Panc1 (cell line): ENCODE measurements around the gene PAX1. TPM values are rescaled to one million over a fixed set of nuclear protein-coding genes. Genes with fewer than 3 reads are reported as not detected.

Source experiments
- ATAC-seq: fragments of 200-7000 bp; cut with Tn5 transposase; 2 replicates; pipeline ENCODE4 v1.9.1; 2020; ENCODE audit warnings: mild to moderate bottlenecking, moderate library complexity
- BruUV-seq: library from RNA; stranded (reverse); fragments of 400-500 nt; replicated peaks from 2 replicates; lab custom pipeline; 2021; lab: Mats Ljungman, UMichigan
- CTCF ChIA-PET: fragments of 300-600 bp; sonication (Branson Sonifier 250); formaldehyde crosslinking; loops from one replicate; lab custom pipeline; 2022; ENCODE audit warnings: antibody characterized with exemption; lab: Charles Lee
- POLR2A ChIA-PET: fragments of 300-600 bp; sonication (Branson Sonifier 250); formaldehyde crosslinking; loops from one replicate; lab custom pipeline; 2022; ENCODE audit warnings: antibody characterized with exemption; lab: Charles Lee
- DNase-seq: peaks from one replicate; pipeline ENCODE4 v3.0.0-alpha.2; 2010; ENCODE audit warnings: low read depth, low spot score
- H3K27ac ChIP-seq: 2 replicates; pipeline ENCODE4 v1.5.1; 2011; ENCODE audit warnings: mild to moderate bottlenecking, low read length, inconsistent platforms
- H3K27me3 ChIP-seq: fragments of 200-500 bp; sonication (Bioruptor generic); 2 replicates; pipeline ENCODE4 v1.6.0; 2014; ENCODE audit warnings: low read length, inconsistent platforms; ENCODE audit not compliant: control insufficient read depth, insufficient read depth
- H3K36me3 ChIP-seq: fragments of 200-500 bp; sonication (Bioruptor generic); 2 replicates; pipeline ENCODE4 v1.5.1; 2014; ENCODE audit warnings: inconsistent platforms, mild to moderate bottlenecking, low read length, moderate library complexity; ENCODE audit not compliant: control insufficient read depth, insufficient read depth
- H3K4me1 ChIP-seq: 2 replicates; pipeline ENCODE4 v1.5.1; 2011; ENCODE audit warnings: inconsistent platforms, mild to moderate bottlenecking, low read length, moderate library complexity; ENCODE audit not compliant: control insufficient read depth, insufficient read depth
- H3K4me3 ChIP-seq, 2 experiments: 2 replicates each; pipeline ENCODE4 v1.5.1; 2011 to 2012; ENCODE audit warnings: low read depth in 2 of 2, low read length in 2 of 2, mild to moderate bottlenecking in 2 of 2, inconsistent platforms in 1 of 2, moderate library complexity in 1 of 2
- H3K9me3 ChIP-seq: fragments of 200-500 bp; sonication (Bioruptor generic); 2 replicates; pipeline ENCODE4 v1.5.1; 2014; ENCODE audit warnings: low read depth, mild to moderate bottlenecking, inconsistent platforms, low read length, moderate library complexity; ENCODE audit not compliant: control insufficient read depth, insufficient read depth
- POLR2AphosphoS5 ChIP-seq: IDR thresholded peaks from 2 replicates; pipeline ENCODE4 v1.6.1; 2012; ENCODE audit warnings: mild to moderate bottlenecking, low read depth, low read length, moderate library complexity
- REST ChIP-seq, 2 experiments: IDR thresholded peaks; 2 replicates each; pipeline ENCODE4 v1.6.1; 2011 to 2012; ENCODE audit warnings: low read depth in 2 of 2, control low read depth in 1 of 2, low read length in 1 of 2, mild to moderate bottlenecking in 1 of 2, moderate library complexity in 1 of 2; ENCODE audit not compliant: insufficient read depth in 1 of 2
- SIN3A ChIP-seq: IDR thresholded peaks from 2 replicates; pipeline ENCODE4 v1.6.1; 2012; ENCODE audit warnings: low read depth, mild to moderate bottlenecking, low read length, moderate library complexity, borderline replicate concordance; ENCODE audit not compliant: insufficient read depth
- TCF7L2 ChIP-seq: IDR thresholded peaks from 2 replicates; pipeline ENCODE4 v1.6.1; 2011; ENCODE audit warnings: mild to moderate bottlenecking, low read depth, low read length, inconsistent platforms
- in situ Hi-C: cut with HindIII; loops from 2 replicates; pipeline ENCODE4 v1.10.0; 2016; ENCODE audit warnings: low sequenced_read_pairs, low pct_unique_long_range_greater_than_20kb
- intact Hi-C: fragments of 100-400 bp; cut with micrococcal nuclease; formaldehyde crosslinking; loops from one replicate; pipeline ENCODE4 v1.10.0; 2022; ENCODE audit not compliant: unreplicated experiment
- total RNA-seq: library from RNA; stranded (reverse); gene quantifications from one replicate; pipeline ENCODE4 v1.2.1, GENCODE V29; 2021; ENCODE audit not compliant: unreplicated experiment
- TF ChIP-seq, protein P1 (sequence below): fragments of 450-650 bp; IDR thresholded peaks from 2 replicates; pipeline ENCODE4 v1.5.1; 2017; ENCODE audit warnings: mild to moderate bottlenecking

The PAX1 gene
- total RNA-seq, 1 experiment from 2014 or later: not detected

DNA sequence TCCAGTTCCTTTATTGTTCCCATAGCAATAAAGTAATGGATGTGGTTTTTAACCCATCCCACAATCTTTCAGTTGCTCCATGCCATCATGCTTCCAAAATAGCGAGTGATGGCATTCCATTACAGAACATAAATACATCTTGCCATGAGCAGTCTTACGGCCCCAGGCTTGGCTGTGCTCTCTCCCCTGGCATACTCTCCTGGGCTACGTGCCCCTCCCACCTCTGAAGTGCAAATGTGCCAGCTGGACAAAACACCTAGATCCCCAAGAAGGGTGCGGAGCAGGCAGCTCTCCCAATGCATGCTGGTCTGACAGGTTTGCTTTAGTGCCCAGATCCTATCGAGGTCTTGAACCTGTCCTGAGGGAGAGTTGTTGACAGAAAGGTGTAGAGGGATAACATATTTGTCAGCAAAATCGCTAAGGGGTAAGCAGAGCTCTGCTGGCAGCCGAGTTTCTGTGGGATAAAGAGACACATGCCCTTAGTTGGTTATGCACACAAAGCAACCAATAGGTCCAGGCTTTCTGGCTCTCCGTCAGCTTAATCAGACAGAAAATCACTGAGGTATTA, 43.9 kb upstream of the PAX1 start:
- H3K36me3 ChIP-seq: no peaks in the 10 kb centered on the region
- ChIA-PET POLR2A (no interaction called here), CTCF (no interaction called here)
- H3K9me3 ChIP-seq: no peaks in the 10 kb centered on the region
- intact Hi-C loops: no loop called here
- DNase-seq: no peak
- no peaks in the 10 kb centered on the region for H3K27me3 ChIP-seq
- in situ Hi-C loops: no loop called here
- BruUV-seq: no TSS peak
- H3K4me3 ChIP-seq: no peak overlapping the region
- no peak for ATAC-seq
- H3K27ac ChIP-seq: no peak overlapping the region
- TF ChIP-seq POLR2AphosphoS5: no peak
- no peak for TF ChIP-seq SIN3A
- no peak for TF ChIP-seq REST (IDR thresholded peaks at IDR 0.05; ENCODE audit: insufficient read depth in 1 of 2, low read depth in 2 of 2, low read length in 1 of 2)
- TF ChIP-seq, protein P1, sequence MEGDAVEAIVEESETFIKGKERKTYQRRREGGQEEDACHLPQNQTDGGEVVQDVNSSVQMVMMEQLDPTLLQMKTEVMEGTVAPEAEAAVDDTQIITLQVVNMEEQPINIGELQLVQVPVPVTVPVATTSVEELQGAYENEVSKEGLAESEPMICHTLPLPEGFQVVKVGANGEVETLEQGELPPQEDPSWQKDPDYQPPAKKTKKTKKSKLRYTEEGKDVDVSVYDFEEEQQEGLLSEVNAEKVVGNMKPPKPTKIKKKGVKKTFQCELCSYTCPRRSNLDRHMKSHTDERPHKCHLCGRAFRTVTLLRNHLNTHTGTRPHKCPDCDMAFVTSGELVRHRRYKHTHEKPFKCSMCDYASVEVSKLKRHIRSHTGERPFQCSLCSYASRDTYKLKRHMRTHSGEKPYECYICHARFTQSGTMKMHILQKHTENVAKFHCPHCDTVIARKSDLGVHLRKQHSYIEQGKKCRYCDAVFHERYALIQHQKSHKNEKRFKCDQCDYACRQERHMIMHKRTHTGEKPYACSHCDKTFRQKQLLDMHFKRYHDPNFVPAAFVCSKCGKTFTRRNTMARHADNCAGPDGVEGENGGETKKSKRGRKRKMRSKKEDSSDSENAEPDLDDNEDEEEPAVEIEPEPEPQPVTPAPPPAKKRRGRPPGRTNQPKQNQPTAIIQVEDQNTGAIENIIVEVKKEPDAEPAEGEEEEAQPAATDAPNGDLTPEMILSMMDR: no peak
- TF ChIP-seq TCF7L2: no peak
- no peaks in the 10 kb centered on the region for H3K4me1 ChIP-seq

- TF ChIP-seq, protein P1: no peak
- TF ChIP-seq TCF7L2 (no peak), POLR2AphosphoS5 (no peak), SIN3A (no peak), REST (IDR thresholded peaks at IDR 0.05; ENCODE audit: insufficient read depth in 1 of 2, low read depth in 2 of 2, low read length in 1 of 2) (no peak)
- Histone ChIP-seq H3K9me3 (no peaks in the 10 kb centered on the region), H3K4me3 (no peak overlapping the region), H3K27ac (no peak overlapping the region), H3K36me3 (no peaks in the 10 kb centered on the region), H3K27me3 (no peaks in the 10 kb centered on the region), H3K4me1 (no peaks in the 10 kb centered on the region)
- CTCF ChIA-PET: no interaction called here
- intact Hi-C loops: no loop called here
- in situ Hi-C loops: no loop called here
- ATAC-seq (no peak), DNase-seq (no peak)
- POLR2A ChIA-PET: no interaction called here
- BruUV-seq: no TSS peak
Observed at GRCh38 chr20:21663465-21663864, 42.0 kb upstream of the PAX1 start.
